ENCODE results near the gene CRYBG1. TPM values are rescaled to one million over a fixed set of nuclear protein-coding genes. Genes with fewer than 3 reads are reported as not detected.

Gene CRYBG1
- total RNA-seq, 4 donors from 2014 or later: 27.4 to 42.1 (median 40.6) TPM

DNA sequence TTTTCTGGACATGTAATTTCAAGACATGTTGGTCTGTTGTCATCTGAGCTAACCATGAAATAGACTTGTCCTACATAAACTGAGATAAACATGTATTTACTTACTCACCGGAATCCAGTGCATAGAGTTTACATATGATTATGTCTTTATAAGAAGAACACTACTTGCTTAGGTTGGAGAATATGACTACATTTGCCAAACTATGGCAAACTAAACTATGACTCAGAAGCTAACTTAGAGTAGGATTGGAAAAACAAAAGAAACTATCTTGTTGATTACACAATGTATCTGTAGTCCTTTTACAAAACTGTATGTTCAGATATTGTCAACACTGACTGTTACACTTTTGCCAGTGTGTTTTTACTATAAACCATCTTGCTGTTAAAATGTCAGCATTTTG lies 113.3 kb downstream of the CRYBG1 start:
- TF ChIP-seq, protein P1, sequence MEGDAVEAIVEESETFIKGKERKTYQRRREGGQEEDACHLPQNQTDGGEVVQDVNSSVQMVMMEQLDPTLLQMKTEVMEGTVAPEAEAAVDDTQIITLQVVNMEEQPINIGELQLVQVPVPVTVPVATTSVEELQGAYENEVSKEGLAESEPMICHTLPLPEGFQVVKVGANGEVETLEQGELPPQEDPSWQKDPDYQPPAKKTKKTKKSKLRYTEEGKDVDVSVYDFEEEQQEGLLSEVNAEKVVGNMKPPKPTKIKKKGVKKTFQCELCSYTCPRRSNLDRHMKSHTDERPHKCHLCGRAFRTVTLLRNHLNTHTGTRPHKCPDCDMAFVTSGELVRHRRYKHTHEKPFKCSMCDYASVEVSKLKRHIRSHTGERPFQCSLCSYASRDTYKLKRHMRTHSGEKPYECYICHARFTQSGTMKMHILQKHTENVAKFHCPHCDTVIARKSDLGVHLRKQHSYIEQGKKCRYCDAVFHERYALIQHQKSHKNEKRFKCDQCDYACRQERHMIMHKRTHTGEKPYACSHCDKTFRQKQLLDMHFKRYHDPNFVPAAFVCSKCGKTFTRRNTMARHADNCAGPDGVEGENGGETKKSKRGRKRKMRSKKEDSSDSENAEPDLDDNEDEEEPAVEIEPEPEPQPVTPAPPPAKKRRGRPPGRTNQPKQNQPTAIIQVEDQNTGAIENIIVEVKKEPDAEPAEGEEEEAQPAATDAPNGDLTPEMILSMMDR (IDR thresholded peaks at IDR 0.05; ENCODE audit: low read depth): no peak

DNA sequence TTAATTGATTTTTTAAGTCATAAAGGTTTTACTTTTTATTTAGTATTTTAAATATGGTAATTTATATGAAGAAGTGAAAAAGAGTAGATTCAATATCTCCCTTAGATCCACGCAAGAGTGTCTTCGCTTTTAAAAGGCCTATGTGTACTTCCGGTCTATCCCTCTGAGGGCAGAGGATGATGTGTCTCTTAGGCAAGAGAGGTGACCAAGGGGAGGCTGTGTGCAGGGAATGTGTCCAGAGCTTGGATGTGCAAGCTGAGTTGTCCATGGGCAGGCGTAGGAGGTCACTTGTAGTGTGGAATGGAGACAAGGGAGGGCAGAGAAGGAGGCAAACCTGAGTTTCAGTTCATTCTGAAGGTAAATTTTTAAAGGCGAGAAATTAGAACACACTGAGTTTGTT lies 113.9 kb downstream of the CRYBG1 start:
- TF ChIP-seq, protein P1 (IDR thresholded peaks at IDR 0.05; ENCODE audit: low read depth): no peak

DNA sequence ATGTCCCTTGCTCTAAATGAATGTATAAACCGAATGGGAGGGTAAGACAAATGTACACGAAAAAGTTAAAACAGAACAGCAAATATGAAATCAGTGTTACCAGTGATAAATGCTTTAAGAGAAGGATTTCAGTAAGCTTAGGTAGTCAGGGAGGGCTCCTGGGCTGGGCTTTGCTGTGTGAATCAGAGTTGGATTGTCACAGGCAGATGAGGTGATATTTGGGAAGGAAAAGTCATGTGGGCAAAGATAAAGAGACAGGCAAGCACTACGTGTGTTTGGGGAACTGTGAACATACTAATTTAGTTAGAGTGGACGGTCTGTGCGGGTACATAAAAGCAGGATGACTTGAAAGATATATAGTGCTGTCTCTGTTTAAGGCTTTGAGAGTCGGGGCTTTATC lies 114.8 kb downstream of the CRYBG1 start:
- TF ChIP-seq, protein P1 (IDR thresholded peaks at IDR 0.05; ENCODE audit: low read depth): no peak

DNA sequence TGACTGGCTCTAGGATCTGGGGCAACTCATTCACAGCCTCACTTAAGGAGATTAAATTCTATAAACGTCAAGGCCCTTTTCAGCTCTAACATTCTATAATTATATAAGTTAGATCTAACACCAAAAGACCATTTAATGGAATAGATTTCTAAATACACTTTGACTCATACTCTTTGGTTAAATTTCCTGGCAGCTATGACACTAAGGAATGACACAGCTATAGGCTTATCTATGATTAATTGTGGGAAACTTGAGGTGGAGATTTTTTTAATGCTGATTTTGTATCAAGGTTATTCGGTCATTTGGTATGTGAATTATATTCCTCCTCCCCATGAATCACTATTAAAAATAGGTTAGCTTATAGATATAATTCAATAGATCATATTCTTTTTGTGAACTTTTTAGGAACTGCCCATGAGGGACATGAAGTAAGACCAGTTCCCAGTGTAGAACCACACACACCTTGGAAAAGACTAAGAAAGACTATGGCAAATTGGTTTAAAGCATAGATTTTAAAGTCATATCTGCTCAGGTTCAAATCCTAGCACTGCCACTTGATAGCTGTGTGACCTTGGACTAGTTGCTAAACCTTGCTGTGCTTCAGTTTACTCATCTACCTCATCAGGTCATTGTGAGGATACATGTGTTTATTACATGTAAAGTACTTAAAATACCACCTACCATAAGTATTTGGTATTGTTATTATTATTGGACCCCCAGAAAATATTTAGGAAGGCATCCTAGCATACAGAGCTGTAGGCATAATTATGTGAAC lies 116.0 kb downstream of the CRYBG1 start:
- TF ChIP-seq, protein P1 (IDR thresholded peaks at IDR 0.05; ENCODE audit: low read depth): no peak

DNA sequence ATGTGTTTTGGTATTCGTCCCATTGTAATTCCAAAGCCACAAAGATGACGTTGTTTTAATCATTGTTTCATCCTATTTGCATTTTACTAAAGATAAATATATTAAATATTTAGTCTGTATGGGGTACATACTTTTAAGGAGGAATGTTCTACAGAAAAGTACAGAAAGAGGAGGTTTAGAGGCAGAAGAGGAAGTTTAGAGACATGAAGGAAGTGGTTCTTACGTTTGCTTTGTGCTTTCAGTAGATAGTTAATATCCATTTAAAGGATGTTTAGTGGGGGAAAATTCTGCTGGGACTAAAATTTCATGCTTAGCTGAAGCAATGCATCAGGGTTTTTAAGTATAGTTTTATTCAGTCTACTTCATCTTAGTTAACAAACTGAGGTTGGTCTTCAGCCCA lies 116.6 kb downstream of the CRYBG1 start:
- TF ChIP-seq, protein P1 (IDR thresholded peaks at IDR 0.05; ENCODE audit: low read depth): no peak

DNA sequence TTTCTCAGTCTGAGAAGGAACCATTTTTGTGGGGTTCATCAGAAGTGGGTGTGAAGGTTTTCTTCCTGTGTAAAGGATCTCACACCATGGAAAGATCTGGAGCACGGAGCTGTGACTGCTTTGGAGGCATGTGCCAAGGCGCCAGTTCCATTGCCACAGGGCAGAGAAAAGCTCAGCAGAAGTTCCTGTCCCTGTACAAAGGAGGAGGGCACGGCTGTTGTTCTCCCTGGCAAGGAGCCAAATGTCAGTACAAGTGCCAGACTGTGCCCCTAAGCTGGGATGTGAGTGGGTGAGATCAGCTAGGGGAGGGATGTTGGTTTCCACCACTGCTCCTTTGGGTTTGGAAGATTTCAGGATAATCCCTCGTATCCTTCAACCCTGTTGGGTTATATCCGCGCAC lies 117.3 kb downstream of the CRYBG1 start:
- TF ChIP-seq, protein P1 (IDR thresholded peaks at IDR 0.05; ENCODE audit: low read depth): no peak

DNA sequence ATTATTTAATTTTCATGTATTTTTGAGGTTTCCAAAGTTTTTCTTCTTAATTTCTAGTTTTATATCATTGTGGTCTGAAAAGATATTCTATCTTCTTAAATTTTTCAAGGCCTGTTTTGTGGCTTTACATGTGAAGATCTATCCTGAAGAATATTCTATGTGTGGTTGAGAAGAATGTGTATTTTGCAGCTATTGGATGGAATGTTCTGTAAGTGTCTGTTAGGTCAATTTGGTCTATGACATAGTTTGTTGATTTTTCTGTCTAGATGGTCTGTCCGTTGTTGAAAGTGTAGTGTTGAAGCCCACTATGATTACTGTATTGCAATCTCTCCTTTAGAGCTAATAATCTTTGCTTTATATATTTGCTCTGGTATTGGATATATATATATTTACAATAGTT lies 125.7 kb downstream of the CRYBG1 start:
- TF ChIP-seq, protein P1 (IDR thresholded peaks at IDR 0.05; ENCODE audit: low read depth): no peak
